Measurements from ENCODE around the gene CYB5R3. TPM values are rescaled to one million over a fixed set of nuclear protein-coding genes. Genes with fewer than 3 reads are reported as not detected.

The CYB5R3 gene
- 92.3 to 130 TPM (median 102 TPM) in 3 replicates for polyA plus RNA-seq
- 25.3 TPM for polyA plus RNA-seq (2011; ENCODE audit: low read depth)
- polyA plus RNA-seq (2011; cell fraction: cytosol; rRNA removed) = 97.1 and 168 TPM in 2 replicates
- 81.0 and 113 TPM in 2 replicates for polyA plus RNA-seq (2011; cell fraction: nucleus; rRNA removed)
- 103 and 190 TPM in 2 replicates for polyA plus RNA-seq (2012; ENCODE audit: low replicate concordance)
- 105 to 302 TPM (median 113 TPM) in 3 replicates for polyA minus RNA-seq
- 191 TPM for polyA minus RNA-seq (2011; cell fraction: cytosol; rRNA and poly(A)+ RNA removed)
- polyA minus RNA-seq (2011; cell fraction: nucleus; rRNA and poly(A)+ RNA removed) = 57.7 and 69.0 TPM in 2 replicates

DNA sequence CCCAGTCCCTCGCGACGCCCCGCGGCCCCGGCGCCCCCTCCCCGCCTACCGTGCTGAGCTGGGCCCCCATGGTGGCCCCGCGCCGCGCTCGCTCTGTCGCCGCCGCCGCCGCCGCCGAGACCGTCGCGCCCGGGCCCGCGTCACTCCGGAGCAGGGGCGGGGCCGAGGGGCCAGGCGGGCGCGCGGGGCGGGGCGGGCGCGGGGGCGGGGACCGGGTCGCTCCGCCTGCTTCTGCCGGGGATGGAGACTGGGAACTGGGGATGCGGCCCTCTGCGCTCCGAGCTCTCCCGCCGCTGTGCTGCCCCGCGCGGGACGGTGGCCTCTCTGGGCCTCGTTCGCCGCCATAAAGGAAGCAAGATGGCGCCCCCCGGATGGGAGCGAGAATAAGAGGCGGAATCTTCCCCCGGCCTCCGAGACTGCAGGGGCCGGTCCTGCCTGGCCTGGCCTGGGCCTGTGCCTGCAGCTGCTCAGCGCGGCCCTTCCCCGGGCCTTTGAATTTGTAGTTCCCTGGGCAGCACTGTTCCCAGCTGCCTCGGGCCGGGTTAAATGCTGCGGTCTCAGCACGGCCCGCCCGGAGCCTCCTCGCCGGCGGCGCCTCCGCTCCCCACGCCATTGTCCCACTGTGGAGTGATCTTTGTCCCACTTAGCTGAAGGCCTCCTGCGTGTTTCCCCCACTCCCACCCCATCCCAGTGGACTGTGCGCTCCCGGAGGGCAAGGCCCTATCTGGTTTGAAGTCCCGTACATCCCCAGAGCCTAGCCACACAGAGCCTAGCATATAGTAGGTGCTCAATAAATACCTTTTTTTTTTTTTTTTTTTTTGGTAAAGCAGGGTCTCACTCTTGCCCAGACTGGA lies at the start of gene CYB5R3:
TSS of gene CYB5R3 (minus strand) at position 147 of the 854 bp plus-strand sequence. CDS start at position 70, 77 bp downstream.
- no peaks in the 10 kb centered on the region for H3K27me3 ChIP-seq (ENCODE audit: control insufficient read depth, extremely low read depth, insufficient read depth, low read length)
- FAIRE-seq (no peak), DNase-seq (ENCODE audit: low read depth, low spot score) (no peak)
- peak within 1 kb of the TSS; percentile 74 to 98 (median 90) for H3K4me3 ChIP-seq (ENCODE audit: control insufficient read depth in 2 of 3, extremely low read depth in 1 of 3, insufficient read depth in 2 of 3, low read depth in 1 of 3, low read length in 3 of 3)
- no peaks in the 10 kb centered on the region for H3K36me3 ChIP-seq (ENCODE audit: control insufficient read depth in 2 of 2, extremely low read depth in 1 of 2, insufficient read depth in 2 of 2, low read length in 2 of 2)
- no peaks in the 10 kb centered on the region for H3K9me3 ChIP-seq (ENCODE audit: control insufficient read depth, low read depth, low read length)
- peak within 1 kb of the TSS; percentile 95 for H3K9ac ChIP-seq (ENCODE audit: control insufficient read depth, extremely low read depth, insufficient read depth, low read length)
- peak within 1 kb of the TSS; percentile 98 for H3K4me2 ChIP-seq (ENCODE audit: control insufficient read depth, extremely low read depth, insufficient read depth, low read depth, low read length)
- dilution Hi-C loops (cut with MboI; ENCODE audit: extremely low pct_ligation_motif_present, low sequenced_read_pairs) = no loop called here
- peak within 1 kb of the TSS; percentile 88 for H3K27ac ChIP-seq (ENCODE audit: control insufficient read depth, insufficient read depth, low read length)
- peaks cover 44% of the 10 kb centered on the region for H3K4me1 ChIP-seq (ENCODE audit: control insufficient read depth, extremely low read depth, insufficient read depth, low read length)
- H3K9me1 ChIP-seq (ENCODE audit: control insufficient read depth, extremely low read depth, insufficient read depth, low read length) = no peaks in the 10 kb centered on the region
- H4K20me1 ChIP-seq (ENCODE audit: control insufficient read depth, extremely low read depth, insufficient read depth, low read length) = no peaks in the 10 kb centered on the region
- H2AFZ ChIP-seq (ENCODE audit: control insufficient read depth, low read length) = peak within 1 kb of the TSS; percentile 90
- peaks cover 43% of the 10 kb centered on the region for H3K79me2 ChIP-seq (ENCODE audit: control insufficient read depth, insufficient read depth, low read length)
- no peak for TF ChIP-seq EZH2 (IDR thresholded peaks at IDR 0.05; ENCODE audit: low read length)
- TF ChIP-seq, protein P1, sequence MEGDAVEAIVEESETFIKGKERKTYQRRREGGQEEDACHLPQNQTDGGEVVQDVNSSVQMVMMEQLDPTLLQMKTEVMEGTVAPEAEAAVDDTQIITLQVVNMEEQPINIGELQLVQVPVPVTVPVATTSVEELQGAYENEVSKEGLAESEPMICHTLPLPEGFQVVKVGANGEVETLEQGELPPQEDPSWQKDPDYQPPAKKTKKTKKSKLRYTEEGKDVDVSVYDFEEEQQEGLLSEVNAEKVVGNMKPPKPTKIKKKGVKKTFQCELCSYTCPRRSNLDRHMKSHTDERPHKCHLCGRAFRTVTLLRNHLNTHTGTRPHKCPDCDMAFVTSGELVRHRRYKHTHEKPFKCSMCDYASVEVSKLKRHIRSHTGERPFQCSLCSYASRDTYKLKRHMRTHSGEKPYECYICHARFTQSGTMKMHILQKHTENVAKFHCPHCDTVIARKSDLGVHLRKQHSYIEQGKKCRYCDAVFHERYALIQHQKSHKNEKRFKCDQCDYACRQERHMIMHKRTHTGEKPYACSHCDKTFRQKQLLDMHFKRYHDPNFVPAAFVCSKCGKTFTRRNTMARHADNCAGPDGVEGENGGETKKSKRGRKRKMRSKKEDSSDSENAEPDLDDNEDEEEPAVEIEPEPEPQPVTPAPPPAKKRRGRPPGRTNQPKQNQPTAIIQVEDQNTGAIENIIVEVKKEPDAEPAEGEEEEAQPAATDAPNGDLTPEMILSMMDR (optimal IDR thresholded peaks at IDR 0.05 in 1 of 3, IDR thresholded peaks at IDR 0.05 in 1 of 3, conservative IDR thresholded peaks at IDR 0.05 in 1 of 3; ENCODE audit: extremely low read depth in 1 of 3, insufficient read depth in 2 of 3, low read length in 3 of 3) = no peak

DNA sequence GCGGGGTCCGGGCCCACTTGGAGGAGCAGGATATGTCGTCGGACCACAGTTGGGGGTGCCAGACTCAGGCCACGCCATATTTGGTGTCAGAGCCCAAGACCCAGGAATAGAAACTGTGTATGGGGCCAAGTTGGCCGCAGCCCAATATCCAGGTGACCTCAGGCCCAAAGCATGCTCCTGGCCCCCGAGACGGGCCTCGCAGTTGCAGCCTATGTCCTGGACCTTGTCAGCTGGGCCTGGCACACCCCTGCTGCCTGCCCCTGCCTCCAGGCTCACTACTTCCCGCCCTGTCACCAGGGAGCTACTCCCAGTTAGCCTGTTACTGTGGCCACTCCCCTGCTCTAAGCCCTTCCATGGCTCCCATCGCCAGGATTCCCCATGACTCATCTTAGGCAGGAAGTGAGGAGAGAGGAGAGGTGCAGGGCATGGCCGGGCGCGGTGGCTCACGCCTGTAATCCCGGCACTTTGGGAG lies 48.4 kb upstream of the CYB5R3 start:
- TF ChIP-seq EZH2 (IDR thresholded peaks at IDR 0.05; ENCODE audit: low read length) = no peak
- TF ChIP-seq, protein P1 (optimal IDR thresholded peaks at IDR 0.05 in 1 of 3, IDR thresholded peaks at IDR 0.05 in 1 of 3, conservative IDR thresholded peaks at IDR 0.05 in 1 of 3; ENCODE audit: extremely low read depth in 1 of 3, insufficient read depth in 2 of 3, low read length in 3 of 3) = no peak
- Histone ChIP-seq H3K9ac (ENCODE audit: control insufficient read depth, extremely low read depth, insufficient read depth, low read length) (no peak overlapping the region), H3K36me3 (ENCODE audit: control insufficient read depth in 2 of 2, extremely low read depth in 1 of 2, insufficient read depth in 2 of 2, low read length in 2 of 2) (peaks cover 3 to 5% of the 10 kb centered on the region in 2 experiments), H3K27me3 (ENCODE audit: control insufficient read depth, extremely low read depth, insufficient read depth, low read length) (no peaks in the 10 kb centered on the region), H4K20me1 (ENCODE audit: control insufficient read depth, extremely low read depth, insufficient read depth, low read length) (no peaks in the 10 kb centered on the region), H3K79me2 (ENCODE audit: control insufficient read depth, insufficient read depth, low read length) (no peaks in the 10 kb centered on the region), H3K4me3 (ENCODE audit: control insufficient read depth in 2 of 3, extremely low read depth in 1 of 3, insufficient read depth in 2 of 3, low read depth in 1 of 3, low read length in 3 of 3) (no peak overlapping the region), H3K9me1 (ENCODE audit: control insufficient read depth, extremely low read depth, insufficient read depth, low read length) (no peaks in the 10 kb centered on the region), H3K9me3 (ENCODE audit: control insufficient read depth, low read depth, low read length) (no peaks in the 10 kb centered on the region), H3K27ac (ENCODE audit: control insufficient read depth, insufficient read depth, low read length) (no peak overlapping the region), H3K4me1 (ENCODE audit: control insufficient read depth, extremely low read depth, insufficient read depth, low read length) (peaks cover 22% of the 10 kb centered on the region), H3K4me2 (ENCODE audit: control insufficient read depth, extremely low read depth, insufficient read depth, low read depth, low read length) (no peak overlapping the region), H2AFZ (ENCODE audit: control insufficient read depth, low read length) (no peak overlapping the region)
- DNase-seq (ENCODE audit: low read depth, low spot score) = peak; percentile 74
- dilution Hi-C loops (cut with MboI; ENCODE audit: extremely low pct_ligation_motif_present, low sequenced_read_pairs) = no loop called here
- FAIRE-seq = peak; percentile 83

Measured in keratinocyte (primary cell).